ENCODE measurements around the gene H6PD.

H6PD gene

DNA sequence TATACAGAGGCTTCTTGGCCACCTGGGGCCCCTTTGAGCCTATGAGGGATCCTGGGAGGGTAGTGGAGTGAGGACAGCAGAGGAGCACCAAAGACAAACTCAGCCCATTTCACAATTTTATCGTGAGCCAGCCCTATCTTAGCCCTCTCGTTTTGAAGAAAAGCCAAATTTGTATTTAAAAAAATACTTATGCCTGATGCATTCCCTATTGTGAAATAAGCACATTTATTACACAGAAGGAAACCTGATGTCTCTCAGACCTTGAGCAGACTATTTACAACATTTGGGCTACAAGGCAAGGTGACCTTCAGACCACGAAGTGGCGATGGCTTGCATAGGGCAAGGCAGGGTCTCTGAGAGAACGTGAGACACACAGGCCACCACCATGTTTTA is 41.3 kb upstream of the H6PD start:
- no peaks in the 10 kb centered on the region for H3K9me3 ChIP-seq (ENCODE audit: control extremely low read depth in 1 of 5, control insufficient read depth in 4 of 5, insufficient read depth in 2 of 5, low read depth in 1 of 5, low read length in 4 of 5)
- peaks cover 0 to 15% (median 10%) of the 10 kb centered on the region in 4 experiments for H3K4me1 ChIP-seq (ENCODE audit: control extremely low read depth in 1 of 4, control insufficient read depth in 4 of 4, insufficient read depth in 4 of 4, low read length in 3 of 4)
- DNase-seq: no peak
- H3K27ac ChIP-seq (ENCODE audit: insufficient read depth in 1 of 2, low read depth in 1 of 2, low read length in 2 of 2, poor library complexity in 1 of 2, severe bottlenecking in 2 of 2): no peak overlapping the region
- WGBS (ENCODE audit: insufficient coverage): 94% methylated on average over 2 of the region's 5 CpGs
- ChIA-PET CTCF (interaction anchor here (0.6 to 1.3 kb wide), 4 partner anchors 13 to 93 kb away, joined by 3 to 6 read pairs (median 3); no protein-coding TSS in a partner anchor), POLR2A (no interaction called here)
- peaks cover 0 to 22% (median 15%) of the 10 kb centered on the region in 5 experiments for H3K27me3 ChIP-seq (replicated peaks in 2 of 5; ENCODE audit: control insufficient read depth in 4 of 5, insufficient read depth in 5 of 5, low read length in 4 of 5)
- no peaks in the 10 kb centered on the region for H3K36me3 ChIP-seq (ENCODE audit: control insufficient read depth in 4 of 4, insufficient read depth in 4 of 4, low read length in 3 of 4)
- H3K4me3 ChIP-seq (ENCODE audit: control insufficient read depth in 1 of 7, extremely low read depth in 1 of 7, insufficient read depth in 4 of 7, low read depth in 2 of 7, low read length in 6 of 7): no peak overlapping the region

DNA sequence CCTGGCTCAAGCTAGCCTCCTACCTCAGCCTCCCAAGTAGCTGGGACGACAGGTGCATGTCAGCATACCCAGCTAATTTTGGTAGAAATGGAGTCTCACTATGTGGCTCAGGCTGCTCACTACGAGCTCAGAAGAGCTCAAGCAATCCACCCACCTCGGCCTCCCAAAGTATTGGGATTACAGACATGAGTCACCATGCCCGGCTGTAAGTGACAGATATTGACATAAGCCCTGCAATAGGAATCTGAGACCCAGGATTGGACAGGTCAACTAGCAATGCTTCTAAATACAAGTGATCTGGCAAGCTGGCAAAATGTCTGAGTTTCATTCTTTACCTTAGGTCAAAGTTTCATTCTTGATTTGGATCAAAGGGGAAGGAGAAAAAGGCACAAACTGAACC is 40.5 kb upstream of the H6PD start:
- DNase-seq: no peak

DNA sequence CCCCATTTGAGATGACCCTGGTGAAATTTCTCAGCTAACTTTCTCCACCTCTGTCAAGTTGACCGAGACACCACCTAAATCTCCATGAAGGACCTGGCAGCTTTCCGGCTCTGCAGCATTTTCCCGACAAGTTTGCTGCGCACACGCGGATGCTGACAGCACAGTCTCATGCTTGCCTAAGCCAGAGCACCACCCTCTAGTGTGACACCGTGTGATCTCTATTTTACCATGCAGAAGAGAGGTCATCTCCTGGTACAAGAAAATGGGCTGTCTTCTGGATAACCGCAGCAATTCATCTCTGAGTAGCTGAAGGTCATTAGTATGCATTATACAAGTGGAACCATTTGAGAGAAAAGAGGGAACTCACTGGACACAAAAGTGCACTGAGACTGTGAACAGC is 38.9 kb upstream of the H6PD start:
- no peak for DNase-seq

More for the DNA sequence above, 40.5 kb upstream of the H6PD start:
- 92% methylated on average over 3 of the region's 4 CpGs for WGBS (ENCODE audit: insufficient coverage)
- Histone ChIP-seq H3K36me3 (ENCODE audit: control insufficient read depth in 4 of 4, insufficient read depth in 4 of 4, low read length in 3 of 4) (no peaks in the 10 kb centered on the region), H3K9me3 (ENCODE audit: control extremely low read depth in 1 of 5, control insufficient read depth in 4 of 5, insufficient read depth in 2 of 5, low read depth in 1 of 5, low read length in 4 of 5) (no peaks in the 10 kb centered on the region), H3K4me1 (ENCODE audit: control extremely low read depth in 1 of 4, control insufficient read depth in 4 of 4, insufficient read depth in 4 of 4, low read length in 3 of 4) (peaks cover 0 to 21% (median 11%) of the 10 kb centered on the region in 4 experiments), H3K27ac (ENCODE audit: insufficient read depth in 1 of 2, low read depth in 1 of 2, low read length in 2 of 2, poor library complexity in 1 of 2, severe bottlenecking in 2 of 2) (no peak overlapping the region), H3K4me3 (ENCODE audit: control insufficient read depth in 1 of 7, extremely low read depth in 1 of 7, insufficient read depth in 4 of 7, low read depth in 2 of 7, low read length in 6 of 7) (no peak overlapping the region), H3K27me3 (replicated peaks in 2 of 5; ENCODE audit: control insufficient read depth in 4 of 5, insufficient read depth in 5 of 5, low read length in 4 of 5) (peaks cover 0 to 29% (median 19%) of the 10 kb centered on the region in 5 experiments)
- ChIA-PET CTCF (interaction anchor here (0.6 to 1.3 kb wide), 4 partner anchors 14 to 94 kb away, joined by 3 to 6 read pairs (median 3); no protein-coding TSS in a partner anchor), POLR2A (no interaction called here)

DNA sequence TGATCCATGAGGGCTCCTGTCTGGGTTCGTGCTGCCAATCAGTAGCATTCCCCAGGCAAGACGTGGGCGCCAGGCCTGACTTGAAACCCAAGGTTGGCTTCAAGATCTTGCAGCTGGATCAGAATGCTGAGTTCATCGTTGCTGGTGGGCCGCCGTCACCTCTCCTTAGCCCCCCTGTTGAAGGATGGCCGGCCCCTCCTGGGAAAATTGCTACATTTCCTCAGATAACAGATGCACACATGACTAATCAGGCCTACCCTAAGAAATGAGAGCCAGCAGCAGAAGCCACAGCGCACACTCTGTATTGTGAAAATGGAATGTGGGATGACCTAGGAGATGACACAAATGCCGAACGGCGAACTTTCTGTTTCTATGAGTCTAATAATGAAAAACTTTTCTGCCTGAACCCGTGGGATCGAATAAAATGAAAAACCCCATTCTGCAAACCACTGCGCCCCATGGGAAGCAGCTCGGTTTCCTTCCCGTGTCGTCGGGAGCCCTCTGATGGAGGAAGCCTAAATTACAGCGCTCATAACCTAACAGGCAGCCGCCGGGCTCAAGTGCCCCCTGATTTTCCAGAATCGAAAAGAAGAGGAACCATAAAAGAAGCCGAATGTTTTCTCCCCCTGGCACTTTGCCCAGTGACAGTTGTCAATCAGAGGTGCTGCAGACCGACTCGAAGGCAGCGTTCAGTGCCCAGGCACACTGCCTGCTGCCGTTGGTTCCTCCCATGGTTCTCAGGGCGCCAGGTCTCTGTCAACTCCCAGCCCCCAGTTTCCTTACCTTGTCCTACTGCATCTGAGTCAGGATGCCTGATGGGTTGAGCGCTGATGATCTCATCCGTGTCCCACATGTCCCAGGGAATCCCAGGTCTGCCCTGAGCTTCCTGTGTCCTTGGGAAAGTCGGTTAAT is 38.2 kb upstream of the H6PD start:
- CTCF ChIA-PET: interaction anchor here (0.9 to 3.6 kb wide), 10 partner anchors 13 to 91 kb away, joined by 3 to 25 read pairs (median 4); no protein-coding TSS in a partner anchor
- DNase-seq: peak; percentile 66 to 81 (median 73)
- H3K9me3 ChIP-seq (ENCODE audit: control extremely low read depth in 1 of 5, control insufficient read depth in 4 of 5, insufficient read depth in 2 of 5, low read depth in 1 of 5, low read length in 4 of 5): no peaks in the 10 kb centered on the region
- H3K27me3 ChIP-seq (replicated peaks in 2 of 5; ENCODE audit: control insufficient read depth in 4 of 5, insufficient read depth in 5 of 5, low read length in 4 of 5): peaks cover 0 to 49% (median 34%) of the 10 kb centered on the region in 5 experiments
- 22% methylated on average over 27 of the region's 31 CpGs for WGBS (ENCODE audit: insufficient coverage)
- H3K36me3 ChIP-seq (ENCODE audit: control insufficient read depth in 4 of 4, insufficient read depth in 4 of 4, low read length in 3 of 4): no peaks in the 10 kb centered on the region
- POLR2A ChIA-PET: interaction anchor here (1.4 kb wide), 1 partner anchor 44 kb away, joined by 3 read pairs; no protein-coding TSS in a partner anchor
- H3K4me3 ChIP-seq (ENCODE audit: control insufficient read depth in 1 of 7, extremely low read depth in 1 of 7, insufficient read depth in 4 of 7, low read depth in 2 of 7, low read length in 6 of 7): peak overlapping the region in 3 of 7 experiments; percentile 13 to 33 (median 19)
- no peak overlapping the region for H3K27ac ChIP-seq (ENCODE audit: insufficient read depth in 1 of 2, low read depth in 1 of 2, low read length in 2 of 2, poor library complexity in 1 of 2, severe bottlenecking in 2 of 2)
- peaks cover 0 to 27% (median 16%) of the 10 kb centered on the region in 4 experiments for H3K4me1 ChIP-seq (ENCODE audit: control extremely low read depth in 1 of 4, control insufficient read depth in 4 of 4, insufficient read depth in 4 of 4, low read length in 3 of 4)

More for the DNA sequence above, 38.9 kb upstream of the H6PD start:
- Histone ChIP-seq H3K4me1 (ENCODE audit: control extremely low read depth in 1 of 4, control insufficient read depth in 4 of 4, insufficient read depth in 4 of 4, low read length in 3 of 4) (peaks cover 0 to 21% (median 12%) of the 10 kb centered on the region in 4 experiments), H3K27ac (ENCODE audit: insufficient read depth in 1 of 2, low read depth in 1 of 2, low read length in 2 of 2, poor library complexity in 1 of 2, severe bottlenecking in 2 of 2) (no peak overlapping the region), H3K27me3 (replicated peaks in 2 of 5; ENCODE audit: control insufficient read depth in 4 of 5, insufficient read depth in 5 of 5, low read length in 4 of 5) (peaks cover 0 to 44% (median 31%) of the 10 kb centered on the region in 5 experiments), H3K9me3 (ENCODE audit: control extremely low read depth in 1 of 5, control insufficient read depth in 4 of 5, insufficient read depth in 2 of 5, low read depth in 1 of 5, low read length in 4 of 5) (no peaks in the 10 kb centered on the region), H3K36me3 (ENCODE audit: control insufficient read depth in 4 of 4, insufficient read depth in 4 of 4, low read length in 3 of 4) (no peaks in the 10 kb centered on the region), H3K4me3 (ENCODE audit: control insufficient read depth in 1 of 7, extremely low read depth in 1 of 7, insufficient read depth in 4 of 7, low read depth in 2 of 7, low read length in 6 of 7) (no peak overlapping the region)
- 98% methylated on average over 8 of the region's 8 CpGs for WGBS (ENCODE audit: insufficient coverage)
- ChIA-PET CTCF (interaction anchor here (0.9 to 3.6 kb wide), 8 partner anchors 12 to 85 kb away, joined by 3 to 25 read pairs (median 4); no protein-coding TSS in a partner anchor), POLR2A (no interaction called here)

DNA sequence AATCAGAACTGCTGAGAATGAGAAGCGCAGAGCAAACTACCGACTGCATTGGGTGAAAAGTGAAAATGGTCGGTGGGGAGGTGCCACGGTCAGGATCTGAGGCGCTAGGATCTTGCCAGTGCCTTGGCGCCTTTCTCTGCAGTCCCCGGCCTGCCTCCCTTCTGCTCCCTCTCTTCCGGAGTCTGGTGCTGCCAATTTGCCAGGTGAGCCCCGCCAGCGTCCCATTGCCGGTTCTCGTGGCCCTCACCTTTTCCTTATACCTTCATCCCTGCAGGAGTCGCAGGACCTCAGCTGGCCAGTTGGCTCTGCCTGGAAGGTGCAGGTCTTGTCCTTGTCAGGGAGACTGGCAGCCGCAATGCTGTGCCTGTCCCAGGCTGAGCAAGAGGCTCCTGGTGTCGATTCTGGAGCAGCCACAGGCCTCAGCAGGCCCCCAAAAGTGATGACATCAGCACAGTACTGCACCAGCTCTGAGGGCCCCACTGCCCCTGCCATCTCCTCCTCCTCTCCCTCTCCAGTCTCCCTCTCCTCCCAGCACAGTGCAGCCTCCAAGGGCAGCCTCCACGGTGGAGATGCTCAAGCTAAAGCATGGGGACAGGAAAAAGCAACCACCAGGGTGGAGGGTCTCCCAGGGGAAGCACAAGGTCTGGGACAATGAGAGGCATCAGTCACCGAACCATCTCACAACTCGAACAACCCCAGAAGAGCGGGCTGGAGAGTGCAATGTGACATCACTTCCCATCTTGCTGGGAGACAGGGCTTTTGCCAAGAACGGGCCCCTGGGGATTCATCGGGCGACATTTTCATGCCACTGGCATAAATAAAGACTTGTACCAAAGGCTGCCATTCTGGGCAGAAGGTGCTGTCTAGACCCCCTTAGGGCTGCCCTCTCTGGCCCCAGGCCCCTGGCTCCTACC is 37.1 kb upstream of the H6PD start:
- H3K4me3 ChIP-seq (ENCODE audit: control insufficient read depth in 1 of 7, extremely low read depth in 1 of 7, insufficient read depth in 4 of 7, low read depth in 2 of 7, low read length in 6 of 7): no peak overlapping the region
- H3K36me3 ChIP-seq (ENCODE audit: control insufficient read depth in 4 of 4, insufficient read depth in 4 of 4, low read length in 3 of 4): no peaks in the 10 kb centered on the region
- POLR2A ChIA-PET: interaction anchor here (1.4 kb wide), 1 partner anchor 43 kb away, joined by 3 read pairs; no protein-coding TSS in a partner anchor
- H3K27ac ChIP-seq (ENCODE audit: insufficient read depth in 1 of 2, low read depth in 1 of 2, low read length in 2 of 2, poor library complexity in 1 of 2, severe bottlenecking in 2 of 2): no peak overlapping the region
- H3K9me3 ChIP-seq (ENCODE audit: control extremely low read depth in 1 of 5, control insufficient read depth in 4 of 5, insufficient read depth in 2 of 5, low read depth in 1 of 5, low read length in 4 of 5): no peaks in the 10 kb centered on the region
- peaks cover 0 to 37% (median 24%) of the 10 kb centered on the region in 4 experiments for H3K4me1 ChIP-seq (ENCODE audit: control extremely low read depth in 1 of 4, control insufficient read depth in 4 of 4, insufficient read depth in 4 of 4, low read length in 3 of 4)
- peaks cover 0 to 58% (median 39%) of the 10 kb centered on the region in 5 experiments for H3K27me3 ChIP-seq (replicated peaks in 2 of 5; ENCODE audit: control insufficient read depth in 4 of 5, insufficient read depth in 5 of 5, low read length in 4 of 5)
- CTCF ChIA-PET: interaction anchor here (0.6 to 3.6 kb wide), 10 partner anchors 11 to 129 kb away, joined by 3 to 25 read pairs (median 3); no protein-coding TSS in a partner anchor
- 87% methylated on average over 21 of the region's 22 CpGs for WGBS (ENCODE audit: insufficient coverage)
- DNase-seq: no peak

DNA sequence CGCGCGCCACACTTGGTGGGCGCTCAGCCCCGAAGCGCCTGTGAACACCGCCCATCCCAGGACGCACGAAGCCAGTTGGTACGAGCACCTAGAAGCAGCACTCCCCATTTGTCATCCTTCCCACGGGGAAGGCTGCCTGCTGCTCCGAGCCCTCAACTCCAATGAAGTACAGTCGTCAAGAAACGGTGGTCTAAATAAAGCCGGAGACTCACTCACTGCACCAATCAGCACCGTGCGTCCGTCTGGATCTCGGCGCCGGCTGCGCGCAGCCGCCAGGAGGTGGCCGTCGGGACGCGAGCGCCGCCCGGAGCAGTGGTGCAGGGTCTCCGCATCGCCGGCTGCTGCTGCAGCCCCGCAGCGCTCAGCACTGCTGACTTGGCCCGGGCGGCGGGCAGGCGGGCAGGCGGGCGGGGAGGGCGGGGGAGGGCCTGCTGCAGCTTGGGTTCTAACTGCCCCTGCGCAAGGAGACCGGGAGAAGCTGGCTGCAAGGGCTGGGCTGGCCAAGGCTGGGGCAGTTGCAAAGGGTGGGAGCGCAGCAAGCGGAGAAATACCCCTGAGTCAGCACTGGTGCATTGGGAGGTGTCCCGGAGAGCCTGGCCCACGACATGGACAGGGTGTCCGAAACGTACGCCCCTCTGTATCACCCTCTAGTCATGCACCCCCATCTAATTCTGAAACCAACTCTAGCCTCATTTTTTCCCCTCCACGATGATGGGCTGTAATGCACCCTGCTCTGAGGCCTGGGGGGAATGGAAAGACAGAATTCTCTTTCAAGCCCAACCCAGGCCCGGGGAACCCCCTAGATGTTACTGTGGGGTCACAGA is 35.8 kb upstream of the H6PD start:
- POLR2A ChIA-PET: no interaction called here
- peaks cover 0 to 44% (median 27%) of the 10 kb centered on the region in 4 experiments for H3K4me1 ChIP-seq (ENCODE audit: control extremely low read depth in 1 of 4, control insufficient read depth in 4 of 4, insufficient read depth in 4 of 4, low read length in 3 of 4)
- H3K27me3 ChIP-seq (replicated peaks in 2 of 5; ENCODE audit: control insufficient read depth in 4 of 5, insufficient read depth in 5 of 5, low read length in 4 of 5): peaks cover 4 to 71% (median 49%) of the 10 kb centered on the region in 5 experiments
- H3K36me3 ChIP-seq (ENCODE audit: control insufficient read depth in 4 of 4, insufficient read depth in 4 of 4, low read length in 3 of 4): no peaks in the 10 kb centered on the region
- H3K27ac ChIP-seq (ENCODE audit: insufficient read depth in 1 of 2, low read depth in 1 of 2, low read length in 2 of 2, poor library complexity in 1 of 2, severe bottlenecking in 2 of 2): no peak overlapping the region
- WGBS (ENCODE audit: insufficient coverage): 18% methylated on average over 37 of the region's 54 CpGs
- no peaks in the 10 kb centered on the region for H3K9me3 ChIP-seq (ENCODE audit: control extremely low read depth in 1 of 5, control insufficient read depth in 4 of 5, insufficient read depth in 2 of 5, low read depth in 1 of 5, low read length in 4 of 5)
- CTCF ChIA-PET: interaction anchor here (0.5 to 3.6 kb wide), 5 partner anchors 18 to 88 kb away, joined by 3 to 25 read pairs (median 3); no protein-coding TSS in a partner anchor
- DNase-seq: peak; percentile 42 to 63 (median 47)
- H3K4me3 ChIP-seq (ENCODE audit: control insufficient read depth in 1 of 7, extremely low read depth in 1 of 7, insufficient read depth in 4 of 7, low read depth in 2 of 7, low read length in 6 of 7): peak overlapping the region in 1 of 7 experiments; percentile 11
